ENCODE measurements around the gene SUPT4H1.

- TF ChIP-seq EZH2 (IDR thresholded peaks at IDR 0.05) = no peak
- TF ChIP-seq POLR2AphosphoS5 (IDR thresholded peaks at IDR 0.05; ENCODE audit: borderline replicate concordance, low read depth, low read length) = no peak
- TF ChIP-seq FOXP2 (optimal IDR thresholded peaks at IDR 0.05; ENCODE audit: control extremely low read depth, extremely low read length, insufficient read depth) = no peak
Measured at GRCh38 chr17:58337600-58338453, 14.2 kb downstream of the SUPT4H1 start.
